Tibial nerve (tissue), 4 donors: ENCODE data around the gene PI4K2A.
"Not testable (repeated sequence)": the region's sequence is repeated elsewhere in the genome, so short reads cannot be mapped to it uniquely, and the experiment has no call there.

Source experiments
- EP300 ChIP-seq, 2 donors: sonication (generic); formaldehyde crosslinking; IDR thresholded peaks; one replicate each; pipeline ENCODE4 v1.6.1; 2017; ENCODE audit warnings: antibody characterized with exemption in 2 of 2, mild to moderate bottlenecking in 1 of 2
- POLR2A ChIP-seq, 2 donors: fragments of 450-650 bp; IDR thresholded peaks; one replicate each; pipeline ENCODE4 v1.6.1; 2017; ENCODE audit warnings: antibody characterized with exemption in 2 of 2, mild to moderate bottlenecking in 2 of 2, moderate library complexity in 2 of 2
- TF ChIP-seq, protein P1 (sequence below), 5 experiments: fragments of 200-600 bp in 3 of 5; fragments of 450-650 bp in 2 of 5; sonication (generic) in 3 of 5; IDR thresholded peaks; one replicate each; pipeline ENCODE4 v1.5.1; 2016 to 2019; ENCODE audit warnings: antibody characterized with exemption in 5 of 5, mild to moderate bottlenecking in 3 of 5, moderate library complexity in 2 of 5

DNA sequence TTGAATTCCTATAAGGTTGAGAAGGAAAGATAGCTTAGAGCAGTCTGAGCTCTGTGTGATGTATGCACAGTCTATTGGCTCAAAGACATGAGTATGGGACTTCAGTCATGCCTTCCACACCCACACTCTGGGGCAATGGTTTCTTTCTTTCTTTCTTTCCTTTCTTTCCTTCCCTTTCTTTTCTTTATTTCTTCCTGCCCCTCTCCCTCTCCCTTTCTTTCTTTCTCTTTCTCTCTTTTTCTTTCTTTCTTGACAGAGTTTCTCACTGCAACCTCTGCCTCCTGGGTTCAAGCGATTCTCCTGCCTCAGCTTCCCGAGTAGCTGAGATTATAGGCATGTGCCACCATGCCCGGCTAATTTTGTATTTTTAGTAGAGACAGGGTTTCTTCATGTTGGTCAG, 1.4 kb upstream of the PI4K2A start:
- TF ChIP-seq, protein P1, sequence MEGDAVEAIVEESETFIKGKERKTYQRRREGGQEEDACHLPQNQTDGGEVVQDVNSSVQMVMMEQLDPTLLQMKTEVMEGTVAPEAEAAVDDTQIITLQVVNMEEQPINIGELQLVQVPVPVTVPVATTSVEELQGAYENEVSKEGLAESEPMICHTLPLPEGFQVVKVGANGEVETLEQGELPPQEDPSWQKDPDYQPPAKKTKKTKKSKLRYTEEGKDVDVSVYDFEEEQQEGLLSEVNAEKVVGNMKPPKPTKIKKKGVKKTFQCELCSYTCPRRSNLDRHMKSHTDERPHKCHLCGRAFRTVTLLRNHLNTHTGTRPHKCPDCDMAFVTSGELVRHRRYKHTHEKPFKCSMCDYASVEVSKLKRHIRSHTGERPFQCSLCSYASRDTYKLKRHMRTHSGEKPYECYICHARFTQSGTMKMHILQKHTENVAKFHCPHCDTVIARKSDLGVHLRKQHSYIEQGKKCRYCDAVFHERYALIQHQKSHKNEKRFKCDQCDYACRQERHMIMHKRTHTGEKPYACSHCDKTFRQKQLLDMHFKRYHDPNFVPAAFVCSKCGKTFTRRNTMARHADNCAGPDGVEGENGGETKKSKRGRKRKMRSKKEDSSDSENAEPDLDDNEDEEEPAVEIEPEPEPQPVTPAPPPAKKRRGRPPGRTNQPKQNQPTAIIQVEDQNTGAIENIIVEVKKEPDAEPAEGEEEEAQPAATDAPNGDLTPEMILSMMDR (IDR thresholded peaks at IDR 0.05): not testable (repeated sequence)
- TF ChIP-seq EP300, POLR2A (IDR thresholded peaks at IDR 0.05): not testable (repeated sequence)
